ENCODE results near the gene POLRMT.

DNA sequence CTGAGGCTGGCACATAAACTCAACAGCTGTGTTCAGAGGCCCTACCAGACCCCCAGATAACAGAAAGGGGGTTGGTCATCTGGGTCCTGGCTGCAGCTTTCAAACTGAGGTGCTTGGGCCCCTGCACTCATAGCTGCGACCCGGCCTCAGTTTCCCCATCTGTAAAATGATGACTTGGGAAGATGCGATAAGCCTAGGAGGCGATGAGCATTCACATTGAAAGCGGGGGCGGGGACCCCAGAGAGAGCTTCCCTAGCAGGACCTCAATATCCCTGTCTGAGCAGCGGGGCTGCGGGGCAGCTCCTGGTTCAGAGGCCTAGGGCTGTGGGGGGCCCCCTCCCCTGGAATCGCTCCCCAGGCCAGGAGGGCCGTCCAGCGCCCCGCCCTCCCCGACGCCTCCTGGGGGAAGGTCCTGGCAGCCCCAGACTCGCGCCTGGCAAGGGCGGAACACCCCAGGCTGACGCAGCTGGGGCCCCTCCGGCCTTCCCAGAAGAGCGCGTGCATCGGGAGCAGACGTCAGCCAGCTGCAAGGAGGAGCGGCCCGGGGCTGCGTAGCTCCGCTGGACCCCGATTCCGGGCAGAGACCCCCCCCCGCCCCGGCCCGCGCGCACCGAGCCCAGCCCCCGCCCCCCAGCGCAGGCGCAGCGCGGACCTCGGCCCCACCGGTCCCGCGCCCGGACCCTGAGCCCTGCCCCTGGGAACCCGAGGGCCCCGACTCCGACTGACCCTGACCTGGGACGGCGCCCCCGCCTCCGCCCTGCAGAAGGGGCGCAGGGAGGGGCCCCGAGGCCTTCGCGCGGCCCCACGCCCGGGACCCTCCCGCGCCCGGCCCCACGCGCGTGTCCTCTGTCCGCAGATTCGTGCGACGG is 46.3 kb upstream of the POLRMT start:
- TF ChIP-seq YY1 (tag by site-specific recombination; IDR thresholded peaks at IDR 0.05) (no peak; the same call in 1 of the 2 replicates), ZNF658 (tag by site-specific recombination; IDR thresholded peaks at IDR 0.05) (no peak), ZNF19 (tag by site-specific recombination; IDR thresholded peaks at IDR 0.05; ENCODE audit: low read depth) (no peak), ZNF654 (tag by site-specific recombination; IDR thresholded peaks at IDR 0.05; ENCODE audit: low read depth) (no peak), ZNF133 (tag by site-specific recombination; IDR thresholded peaks at IDR 0.05) (no peak), ZNF560 (tag by site-specific recombination; IDR thresholded peaks at IDR 0.05; ENCODE audit: borderline replicate concordance) (no peak), KLF1 (tag by site-specific recombination; IDR thresholded peaks at IDR 0.05) (peak; percentile 56), ELK4 (IDR thresholded peaks at IDR 0.05; ENCODE audit: borderline replicate concordance, low read depth, low read length) (no peak), ZNF544 (tag by site-specific recombination; IDR thresholded peaks at IDR 0.05) (no peak)
- TF ChIP-seq, protein P1, sequence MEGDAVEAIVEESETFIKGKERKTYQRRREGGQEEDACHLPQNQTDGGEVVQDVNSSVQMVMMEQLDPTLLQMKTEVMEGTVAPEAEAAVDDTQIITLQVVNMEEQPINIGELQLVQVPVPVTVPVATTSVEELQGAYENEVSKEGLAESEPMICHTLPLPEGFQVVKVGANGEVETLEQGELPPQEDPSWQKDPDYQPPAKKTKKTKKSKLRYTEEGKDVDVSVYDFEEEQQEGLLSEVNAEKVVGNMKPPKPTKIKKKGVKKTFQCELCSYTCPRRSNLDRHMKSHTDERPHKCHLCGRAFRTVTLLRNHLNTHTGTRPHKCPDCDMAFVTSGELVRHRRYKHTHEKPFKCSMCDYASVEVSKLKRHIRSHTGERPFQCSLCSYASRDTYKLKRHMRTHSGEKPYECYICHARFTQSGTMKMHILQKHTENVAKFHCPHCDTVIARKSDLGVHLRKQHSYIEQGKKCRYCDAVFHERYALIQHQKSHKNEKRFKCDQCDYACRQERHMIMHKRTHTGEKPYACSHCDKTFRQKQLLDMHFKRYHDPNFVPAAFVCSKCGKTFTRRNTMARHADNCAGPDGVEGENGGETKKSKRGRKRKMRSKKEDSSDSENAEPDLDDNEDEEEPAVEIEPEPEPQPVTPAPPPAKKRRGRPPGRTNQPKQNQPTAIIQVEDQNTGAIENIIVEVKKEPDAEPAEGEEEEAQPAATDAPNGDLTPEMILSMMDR (tag by site-specific recombination; IDR thresholded peaks at IDR 0.05): no peak
